ENCODE results near the gene CDH4. TPM values are rescaled to one million over a fixed set of nuclear protein-coding genes. Genes with fewer than 3 reads are reported as not detected.

CDH4 gene
- total and polyA plus RNA-seq, 9 of the 15 experiments (the other 6 are each of a cell fraction or from before 2014, with no cell fraction given): 0.04 TPM; not detected in 8

DNA sequence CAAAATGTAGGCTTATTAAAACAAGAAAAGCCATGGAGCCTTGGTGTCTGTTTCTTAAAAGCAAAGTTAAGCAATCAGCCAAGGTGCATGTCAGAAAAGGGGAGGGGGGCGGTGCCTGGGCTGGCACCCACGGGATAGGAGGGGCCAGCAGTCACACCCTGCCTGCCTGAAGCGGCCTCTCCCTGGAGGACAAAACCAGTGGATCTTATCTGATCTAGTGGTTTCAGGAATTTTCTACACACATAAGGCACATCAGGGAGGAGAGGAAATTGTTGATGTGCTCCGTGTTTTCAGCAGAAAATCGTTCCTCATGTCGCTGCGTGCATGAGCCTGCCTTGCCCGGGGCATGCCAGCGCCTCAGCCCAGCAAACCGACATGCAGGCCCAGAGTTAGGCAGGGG is 537.3 kb downstream of the CDH4 start:
- H3K27ac ChIP-seq (ENCODE audit: extremely low read depth, low read depth, low read length): no peak overlapping the region
- ATAC-seq (no peak), DNase-seq (ENCODE audit: extremely low read depth in 1 of 4, low spot score in 3 of 4) (no peak), FAIRE-seq (no peak)
- H3K36me3 ChIP-seq (ENCODE audit: control insufficient read depth, insufficient read depth, low read length): no peaks in the 10 kb centered on the region
- H3K9ac ChIP-seq (ENCODE audit: insufficient read depth in 1 of 2, low read depth in 2 of 2, low read length in 2 of 2): no peak overlapping the region
- H4K20me1 ChIP-seq (replicated peaks; ENCODE audit: control insufficient read depth, insufficient read depth, low read length): 0 out of 2 replicates have a peak, but pooled peaks cover 3% of the 10 kb centered on the region
- TF ChIP-seq LCOR (CRISPR knock-in tag; IDR thresholded peaks at IDR 0.05) (no peak), NONO (IDR thresholded peaks at IDR 0.05; ENCODE audit: low read depth in 2 of 2, low read length in 1 of 2) (no peak), ZFPM2 (CRISPR knock-in tag; IDR thresholded peaks at IDR 0.05) (no peak), ILF3 (IDR thresholded peaks at IDR 0.05; ENCODE audit: borderline replicate concordance) (no peak), ZFP36 (IDR thresholded peaks at IDR 0.05; ENCODE audit: low read depth, low read length, partially characterized antibody) (no peak), PHF21A (IDR thresholded peaks at IDR 0.05; ENCODE audit: borderline replicate concordance, low read depth) (no peak), PHTF2 (CRISPR knock-in tag; IDR thresholded peaks at IDR 0.05) (no peak), TGIF2 (CRISPR knock-in tag; IDR thresholded peaks at IDR 0.05) (no peak), SLC30A9 (CRISPR knock-in tag; IDR thresholded peaks at IDR 0.05) (no peak), ZNF146 (CRISPR knock-in tag; IDR thresholded peaks at IDR 0.05; ENCODE audit: unreplicated experiment) (no peak), JUND (IDR thresholded peaks at IDR 0.05; ENCODE audit: borderline replicate concordance, low read depth, low read length) (no peak), JUND (tag; IDR thresholded peaks at IDR 0.05; ENCODE audit: borderline replicate concordance, low read depth, low read length) (no peak), NKRF (IDR thresholded peaks at IDR 0.05; ENCODE audit: borderline replicate concordance) (no peak)
- intact Hi-C loops (cut with micrococcal nuclease): no loop called here
- no peaks in the 10 kb centered on the region for H3K4me1 ChIP-seq (replicated peaks in 1 of 2; ENCODE audit: control insufficient read depth in 2 of 2, insufficient read depth in 2 of 2, low read length in 2 of 2)
- no peaks in the 10 kb centered on the region for H3K9me3 ChIP-seq (replicated peaks; ENCODE audit: control insufficient read depth, insufficient read depth, low read depth, low read length)
- WGBS (ENCODE audit: insufficient coverage, low coverage, missing lambda C conversion rate): under 1% methylated on average over 8 of the region's 10 CpGs
- in situ Hi-C loops (cut with MboI): loop anchor here (10.0 kb wide), 1 partner anchor 1965 kb away; no protein-coding TSS in a partner anchor
- POLR2A ChIA-PET: interaction anchor here (0.8 kb wide), 1 partner anchor 12 kb away, joined by 3 read pairs; no protein-coding TSS in a partner anchor
- peaks cover 0 to 13% of the 10 kb centered on the region in 2 experiments; a peak in 2 of 5 replicates for H3K27me3 ChIP-seq (ENCODE audit: control insufficient read depth in 2 of 2, insufficient read depth in 2 of 2, low read length in 2 of 2)
- H3K9me1 ChIP-seq (ENCODE audit: control insufficient read depth, insufficient read depth, low read length): no peaks in the 10 kb centered on the region
- CTCF ChIA-PET (ENCODE audit: low intra/inter-chr PET ratio): no interaction called here
- H3K4me3 ChIP-seq: no peak overlapping the region
- no peak overlapping the region for H3K4me2 ChIP-seq (ENCODE audit: insufficient read depth, low read length)
- no TSS peak for BruUV-seq (replicated peaks)
- no peak overlapping the region for H2AFZ ChIP-seq (ENCODE audit: low read depth, low read length)
- no peaks in the 10 kb centered on the region for H3K79me2 ChIP-seq (ENCODE audit: control insufficient read depth, insufficient read depth, low read length)
